ENCODE results near the gene LRRD1.
"Not testable (repeated sequence)": the region's sequence is repeated elsewhere in the genome, so short reads cannot be mapped to it uniquely, and the experiment has no call there.

The LRRD1 gene

GRCh38 chr7:92141161-92141560, 37.8 kb downstream of the LRRD1 start:
- DNase-seq (ENCODE audit: low read depth), result no peak

DNA sequence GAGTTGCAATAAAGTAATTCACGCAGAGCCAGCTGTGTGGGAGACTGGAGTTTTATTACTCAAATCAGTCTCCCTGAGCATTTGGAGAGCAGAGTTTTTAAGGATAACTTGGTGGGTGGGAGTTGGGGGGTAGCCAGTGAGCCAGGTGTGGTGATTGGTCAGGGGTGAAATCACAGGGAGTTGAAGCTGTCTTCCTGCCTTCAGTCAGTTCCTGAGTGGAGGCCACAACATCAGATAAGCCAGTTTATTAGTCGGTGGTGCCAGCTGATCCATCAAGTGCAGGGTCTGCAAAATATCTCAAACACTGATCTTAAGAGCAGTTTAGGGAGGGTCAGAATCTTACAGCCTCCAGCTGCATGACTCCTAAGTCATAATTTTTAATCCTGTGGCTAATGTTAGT, 41.4 kb downstream of the LRRD1 start:
- no peak for DNase-seq (ENCODE audit: low read depth)

- DNase-seq (ENCODE audit: low read depth), result no peak
Observed at GRCh38 chr7:92135052-92135889, 43.7 kb downstream of the LRRD1 start.

DNA sequence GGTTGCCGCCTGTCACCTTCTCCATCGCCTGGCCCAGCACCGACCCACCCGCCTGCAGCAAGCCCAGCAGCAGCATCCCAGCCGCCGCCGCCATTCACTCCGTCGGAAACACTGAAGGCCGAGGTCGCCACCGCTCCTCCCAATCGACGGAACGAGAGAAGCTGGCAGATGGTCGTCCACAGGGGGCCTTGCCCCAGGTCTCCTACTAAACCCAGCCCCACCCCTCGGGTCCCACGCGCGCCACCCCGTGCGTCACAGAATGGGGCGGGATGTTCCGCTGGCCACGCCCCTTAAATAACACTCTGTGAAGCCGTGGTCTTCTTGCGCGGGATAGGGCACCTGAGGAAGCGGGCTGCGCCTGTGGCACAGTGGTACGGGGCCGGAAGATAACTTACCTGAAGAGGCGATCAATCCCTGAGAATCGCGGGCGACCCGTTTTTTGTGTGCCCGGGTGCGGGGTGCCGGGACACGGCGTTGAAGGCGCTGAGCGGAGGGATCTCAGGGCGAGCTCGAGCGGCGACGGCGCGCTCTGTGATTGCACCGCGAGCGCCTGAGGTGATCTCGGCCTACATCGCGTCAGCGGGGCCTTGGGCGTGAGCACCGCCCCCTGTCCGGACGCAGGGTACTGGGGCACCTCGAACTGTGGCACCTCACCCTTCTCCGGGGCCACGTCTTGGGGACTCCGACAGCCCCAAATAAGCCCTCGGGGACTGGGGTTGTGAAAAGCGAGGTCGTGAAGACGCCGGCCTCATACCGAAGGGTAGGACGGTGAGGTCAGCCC, 44.5 kb downstream of the LRRD1 start, which contains the start of gene CYP51A1:
Gene CYP51A1, minus strand, starts transcription at position 207 of the 781 bp plus-strand sequence. Its CDS starts 113 bp downstream, at position 94.
- DNase-seq (ENCODE audit: low read depth), result peak; percentile 84

DNA sequence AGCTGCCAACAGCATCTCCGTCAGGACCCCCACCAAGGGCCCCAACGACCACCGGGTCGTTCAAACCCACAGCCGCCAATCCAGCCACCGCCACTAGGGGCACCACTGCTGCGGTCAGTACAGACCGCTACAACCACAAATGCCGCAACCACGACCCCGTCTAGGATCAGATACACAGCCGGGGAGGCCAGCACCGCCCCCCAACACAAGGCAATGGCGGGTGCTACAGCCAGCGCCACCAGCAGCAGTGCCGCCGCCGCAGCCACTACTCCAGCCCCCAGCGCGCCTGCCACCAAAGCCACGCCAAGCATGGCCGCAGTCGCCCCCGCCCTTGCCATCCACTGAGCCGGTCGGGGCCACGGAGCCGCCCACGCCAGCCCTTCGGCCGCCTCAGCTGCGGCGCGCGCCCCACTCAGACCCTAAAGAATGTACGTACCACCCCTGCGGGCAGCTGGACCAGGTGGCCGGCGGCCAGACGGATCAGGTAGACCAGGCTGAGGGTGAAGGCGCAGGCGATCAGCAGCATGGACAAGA, 45.1 kb downstream of the LRRD1 start:
- peak; percentile 33 for DNase-seq (ENCODE audit: low read depth)

DNA sequence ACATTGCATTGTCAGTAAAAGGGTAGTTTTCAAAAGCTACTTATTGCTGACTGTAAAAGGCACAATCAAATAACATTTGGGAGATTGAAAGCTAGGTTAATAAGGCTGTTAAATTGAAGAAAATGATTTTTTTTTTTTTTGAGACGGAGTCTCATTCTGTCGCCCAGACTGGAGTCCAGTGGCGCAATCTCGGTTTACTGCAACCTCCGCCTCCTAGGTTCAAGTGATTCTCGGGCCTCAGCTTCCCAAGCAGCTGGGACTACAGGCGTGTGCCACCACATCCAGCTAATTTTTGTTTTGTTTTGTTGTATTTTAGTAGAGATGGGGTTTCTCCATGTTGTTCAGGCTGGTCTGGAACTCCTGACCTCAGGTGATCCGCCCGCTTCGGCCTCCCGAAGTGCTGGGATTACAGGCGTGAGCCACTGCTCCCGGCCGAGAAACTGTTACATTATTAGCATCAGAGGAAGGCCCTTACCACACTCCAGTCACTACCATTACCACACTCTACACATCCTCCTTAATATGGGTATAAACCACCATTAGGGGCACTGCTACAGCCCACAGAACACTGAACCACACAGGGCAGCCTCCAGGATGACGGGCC, 45.7 kb downstream of the LRRD1 start:
- no peak for DNase-seq (ENCODE audit: low read depth)

- DNase-seq (ENCODE audit: low read depth), result no peak
Observed at GRCh38 chr7:92131764-92132330, 47.1 kb downstream of the LRRD1 start.

GRCh38 chr7:92131093-92131492, 47.8 kb downstream of the LRRD1 start:
- no peak for DNase-seq (ENCODE audit: low read depth)

DNA sequence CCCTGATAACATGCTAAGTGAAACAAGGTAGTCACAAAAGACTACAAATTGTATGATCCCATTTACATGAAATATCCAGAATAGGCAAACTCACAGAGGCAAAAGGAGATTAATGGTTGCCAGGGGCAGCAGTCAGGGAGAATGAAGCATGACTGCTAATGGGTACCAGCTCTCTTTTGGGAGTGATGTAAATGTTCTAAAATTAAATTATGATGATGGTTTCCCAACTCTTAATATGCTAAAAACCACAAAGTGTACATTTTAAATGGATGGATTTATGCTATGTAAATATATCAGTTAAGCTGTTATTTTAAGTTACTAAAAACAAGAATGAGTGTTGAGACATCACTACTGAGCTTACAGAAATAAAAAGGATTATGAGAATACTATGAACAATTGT, 57.3 kb downstream of the LRRD1 start:
- DNase-seq (ENCODE audit: low read depth), result no peak

- DNase-seq (ENCODE audit: low read depth), result no peak
Observed at GRCh38 chr7:92119213-92119759, 59.7 kb downstream of the LRRD1 start.

DNA sequence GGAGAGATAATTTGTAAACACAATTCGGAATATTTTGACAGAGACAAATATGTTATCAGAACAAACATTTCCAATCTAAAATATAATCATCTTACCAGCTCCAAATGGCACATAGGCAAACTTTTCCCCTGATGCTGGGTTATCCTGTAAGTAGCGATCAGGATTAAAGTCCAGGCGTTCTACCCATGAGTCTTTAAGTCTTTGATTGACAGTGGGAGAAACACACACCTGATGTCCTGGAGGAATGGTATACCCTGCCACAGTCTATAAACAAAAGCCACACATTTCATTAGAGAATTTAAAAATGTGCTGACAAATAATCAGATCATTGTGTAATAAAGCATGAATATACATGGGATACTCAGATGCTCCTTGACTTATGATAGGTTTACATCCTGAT, 62.0 kb downstream of the LRRD1 start:
- no peak for DNase-seq (ENCODE audit: low read depth)

DNA sequence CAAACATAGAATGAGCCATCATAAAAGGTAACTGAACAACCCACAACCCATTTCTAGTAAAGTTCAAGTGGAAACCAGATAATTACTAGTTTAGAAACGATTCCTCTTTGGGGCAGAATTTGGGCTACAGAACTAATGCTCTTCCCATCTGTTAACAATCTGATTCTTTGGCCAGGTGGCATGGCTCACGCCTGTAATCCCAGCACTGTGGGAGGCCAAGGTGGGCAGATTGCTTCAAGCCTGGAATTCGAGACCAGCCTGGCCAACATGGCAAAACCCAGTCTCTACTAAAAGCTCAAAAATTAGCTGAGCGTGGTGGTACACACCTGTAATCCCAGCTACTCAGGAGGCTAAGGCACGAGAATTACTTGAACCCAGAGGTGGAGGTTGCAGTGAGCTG, 63.1 kb downstream of the LRRD1 start:
- DNase-seq (ENCODE audit: low read depth), result no peak

DNA sequence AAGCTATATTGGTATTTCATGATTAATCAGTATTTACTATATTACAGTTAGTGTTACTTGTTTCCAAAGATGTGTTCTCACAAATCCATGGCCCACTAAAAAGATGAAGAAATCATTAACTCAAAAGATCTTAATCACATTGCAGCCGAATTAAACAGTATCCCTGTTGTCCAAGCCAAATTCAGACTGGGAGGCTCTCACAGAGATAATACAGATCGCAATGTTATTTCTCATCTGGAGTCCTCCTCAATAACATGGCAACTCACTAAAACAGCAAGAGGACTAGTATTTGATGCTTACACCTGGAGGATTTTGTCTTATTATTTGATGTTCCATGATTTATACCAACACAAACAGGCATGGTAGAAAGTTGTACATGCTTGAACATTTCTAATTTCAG, 68.1 kb downstream of the LRRD1 start:
- no peak for DNase-seq (ENCODE audit: low read depth)

DNA sequence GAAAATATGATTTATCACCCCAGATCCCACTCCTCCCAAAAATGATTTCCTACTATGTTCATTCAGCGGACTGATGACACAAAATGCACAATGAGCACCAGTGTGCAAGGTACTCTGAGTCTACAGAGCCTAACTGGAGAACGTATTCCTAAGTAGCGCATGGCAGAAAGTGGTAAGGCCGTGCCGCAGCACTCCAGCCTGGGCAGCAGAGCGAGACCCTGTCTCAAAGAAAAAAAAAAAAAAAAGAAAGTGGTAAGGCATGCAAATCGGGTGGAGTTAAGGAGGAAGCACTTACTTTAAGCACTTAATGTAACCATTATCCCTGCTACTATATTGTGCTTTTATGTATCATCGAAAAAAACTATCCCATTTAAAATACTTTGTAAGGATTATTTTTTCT, 70.1 kb downstream of the LRRD1 start:
- DNase-seq (ENCODE audit: low read depth), result no peak

DNA sequence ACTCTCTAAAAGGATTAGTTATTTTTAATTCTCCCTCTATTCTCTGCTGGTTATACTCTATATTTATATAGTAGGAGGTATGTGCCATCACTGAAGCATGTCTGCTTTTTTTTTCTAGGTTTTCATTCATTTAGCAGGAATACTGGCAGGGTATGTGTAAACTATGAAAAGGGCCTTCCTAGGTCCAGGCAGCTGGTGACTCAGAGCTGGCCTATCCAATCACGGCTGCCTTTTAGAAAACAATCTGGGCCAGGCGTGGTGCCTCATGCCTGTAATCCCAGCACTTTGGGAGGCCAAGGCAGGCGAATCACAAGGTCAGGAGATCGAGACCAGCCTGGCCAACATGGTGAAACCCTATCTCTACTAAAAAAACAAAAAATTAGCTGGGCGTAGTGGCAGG, 76.1 kb downstream of the LRRD1 start:
- not testable (repeated sequence) for DNase-seq (ENCODE audit: low read depth)

- DNase-seq (ENCODE audit: low read depth), result no peak
Observed at GRCh38 chr7:92100534-92100933, 78.4 kb downstream of the LRRD1 start.

DNA sequence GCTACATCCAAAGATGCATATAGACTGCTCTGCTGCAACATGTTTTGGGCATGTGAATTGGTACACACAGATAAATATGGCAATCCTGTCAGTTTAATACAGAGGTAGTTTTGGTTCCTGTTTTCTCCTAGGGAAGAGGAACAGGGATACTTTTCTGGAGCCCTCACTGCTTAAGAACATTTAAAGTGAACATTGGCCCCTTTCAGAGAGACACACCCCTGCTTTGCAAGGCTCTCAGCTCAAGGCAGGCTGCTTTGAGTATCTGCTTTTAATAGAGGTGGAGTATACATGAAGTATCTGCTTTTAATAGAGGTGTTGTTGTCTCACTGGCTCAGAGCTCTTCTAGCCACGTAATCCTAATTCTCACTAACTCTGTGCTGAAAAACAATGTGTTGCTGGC, 83.6 kb downstream of the LRRD1 start:
- no peak for DNase-seq (ENCODE audit: low read depth)
